GM18517 (cell line): ENCODE data around the gene ZNF556.
"Not testable (repeated sequence)": the region's sequence is repeated elsewhere in the genome, so short reads cannot be mapped to it uniquely, and the experiment has no call there.

ENCODE experiments used
- ATAC-seq: cut with Tn5 transposase; IDR thresholded peaks from one replicate; pipeline ENCODE4 v1.9.1; 2021; ENCODE audit warnings: mild to moderate bottlenecking, moderate library complexity; ENCODE audit not compliant: unreplicated experiment

ZNF556 gene

DNA sequence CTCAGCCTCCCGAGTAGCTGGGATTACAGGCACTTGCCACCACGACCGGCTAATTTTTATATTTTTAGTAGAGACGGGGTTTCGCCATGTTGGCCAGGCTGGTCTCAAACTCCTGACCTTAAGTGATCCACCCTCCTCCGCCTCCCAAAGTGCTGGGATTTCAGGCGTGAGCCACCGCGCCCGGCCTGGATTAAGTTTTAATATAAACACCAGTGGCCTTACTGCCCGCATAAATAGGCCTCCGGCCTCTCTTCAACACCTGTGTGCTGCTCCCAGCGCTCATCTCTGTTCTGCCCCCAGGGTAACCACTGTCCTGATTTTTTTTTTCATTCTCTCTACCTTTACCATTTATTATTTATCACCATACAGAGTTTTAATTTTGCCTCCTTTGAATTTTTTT, 36.2 kb downstream of the ZNF556 start:
- ATAC-seq: not testable (repeated sequence)

DNA sequence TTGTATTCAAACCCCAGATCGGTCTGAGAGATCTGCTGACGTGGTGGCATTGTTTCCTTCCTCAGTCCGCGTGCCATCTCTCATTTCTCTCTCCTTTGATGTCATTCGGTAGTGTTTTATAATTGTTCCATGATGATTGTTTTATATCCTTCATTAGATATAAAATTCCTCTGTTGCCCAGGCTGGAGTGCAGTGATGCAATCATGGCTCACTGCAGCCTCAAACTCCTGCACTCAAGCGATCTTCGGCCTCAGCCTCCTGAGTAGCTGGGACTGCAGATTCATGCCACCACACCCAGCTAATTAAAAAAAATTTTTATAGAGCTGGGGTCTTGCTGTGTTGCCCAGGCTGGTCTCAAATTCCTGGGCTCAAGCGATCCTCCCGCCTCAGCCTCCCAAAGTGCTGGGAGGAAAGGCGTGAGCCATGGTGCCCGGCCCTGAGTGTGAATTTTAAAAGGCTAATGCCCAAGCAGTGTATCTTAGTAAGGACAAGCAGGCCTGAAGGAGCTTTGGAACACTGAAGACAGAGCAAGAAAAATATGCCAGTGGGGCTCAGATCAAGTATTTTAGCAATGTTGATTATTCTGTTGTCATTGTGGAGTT, 38.9 kb downstream of the ZNF556 start:
- no peak for ATAC-seq

DNA sequence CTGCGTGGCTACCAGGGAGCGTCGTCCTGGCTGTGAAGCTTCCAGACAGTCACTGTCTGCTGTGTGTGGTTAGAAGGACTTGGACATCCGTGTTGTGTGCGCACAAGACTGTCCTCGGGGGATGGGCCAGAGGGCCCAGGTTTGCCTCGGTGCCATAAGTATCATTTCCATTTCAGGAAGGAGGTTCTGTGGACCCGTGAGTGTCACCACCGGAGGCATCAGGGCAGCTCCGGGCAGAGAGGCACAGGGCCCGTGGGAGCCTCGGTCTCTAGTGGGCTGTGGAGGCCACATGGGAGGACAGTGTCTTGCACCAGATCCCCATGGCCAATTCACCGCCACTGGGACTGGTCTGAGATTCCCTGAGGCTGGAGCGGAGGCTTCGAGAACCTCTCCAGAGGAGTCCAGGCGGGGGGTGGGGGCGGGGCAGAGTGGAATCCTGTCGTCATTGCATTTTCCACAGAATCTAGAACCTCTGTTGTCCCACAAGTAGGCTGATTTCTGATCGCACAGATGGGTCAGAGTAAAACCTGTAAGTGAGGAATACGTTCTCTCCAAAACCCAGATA, 39.6 kb downstream of the ZNF556 start:
- ATAC-seq: no peak

DNA sequence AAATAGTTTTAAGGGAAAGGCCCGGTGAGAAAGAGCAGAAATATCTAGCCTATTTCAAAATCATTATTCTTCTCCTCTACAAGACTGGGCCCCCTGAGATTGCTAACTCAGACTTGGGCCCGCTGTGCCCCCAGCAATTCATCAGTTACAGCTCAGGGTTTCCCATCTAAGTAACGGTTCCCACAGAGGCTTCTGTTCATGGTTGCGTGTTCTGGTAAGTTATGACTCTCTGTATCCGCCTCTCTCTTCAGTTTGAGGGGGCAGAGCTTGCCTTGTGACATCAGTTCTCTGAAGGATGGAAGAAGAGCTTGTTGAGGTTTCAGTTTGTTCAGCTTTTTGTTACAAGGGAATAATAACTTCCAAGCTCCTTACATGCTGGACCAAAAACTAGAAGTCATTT, 45.2 kb downstream of the ZNF556 start:
- ATAC-seq: no peak

DNA sequence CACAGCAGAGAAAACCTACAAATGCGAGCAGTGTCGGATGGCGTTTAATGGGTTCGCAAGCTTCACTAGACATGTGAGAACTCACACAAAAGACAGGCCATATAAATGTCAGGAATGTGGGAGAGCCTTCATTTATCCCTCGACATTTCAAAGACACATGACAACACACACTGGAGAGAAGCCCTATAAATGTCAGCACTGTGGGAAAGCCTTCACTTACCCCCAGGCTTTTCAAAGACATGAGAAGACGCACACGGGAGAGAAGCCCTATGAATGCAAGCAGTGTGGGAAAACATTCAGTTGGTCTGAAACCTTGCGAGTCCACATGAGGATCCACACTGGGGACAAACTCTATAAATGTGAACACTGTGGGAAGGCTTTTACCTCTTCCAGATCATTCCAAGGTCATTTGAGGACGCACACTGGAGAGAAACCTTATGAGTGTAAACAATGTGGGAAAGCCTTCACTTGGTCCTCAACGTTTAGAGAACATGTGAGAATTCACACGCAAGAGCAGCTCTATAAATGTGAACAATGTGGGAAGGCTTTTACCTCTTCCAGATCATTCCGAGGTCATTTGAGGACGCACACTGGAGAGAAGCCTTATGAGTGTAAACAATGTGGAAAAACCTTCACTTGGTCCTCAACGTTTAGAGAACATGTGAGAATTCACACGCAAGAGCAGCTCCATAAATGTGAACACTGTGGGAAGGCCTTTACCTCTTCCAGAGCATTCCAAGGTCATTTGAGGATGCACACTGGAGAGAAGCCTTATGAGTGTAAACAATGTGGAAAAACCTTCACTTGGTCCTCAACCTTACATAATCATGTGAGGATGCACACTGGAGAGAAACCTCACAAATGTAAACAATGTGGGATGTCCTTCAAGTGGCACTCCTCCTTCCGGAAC, 50.4 kb downstream of the ZNF556 start:
- no peak for ATAC-seq

DNA sequence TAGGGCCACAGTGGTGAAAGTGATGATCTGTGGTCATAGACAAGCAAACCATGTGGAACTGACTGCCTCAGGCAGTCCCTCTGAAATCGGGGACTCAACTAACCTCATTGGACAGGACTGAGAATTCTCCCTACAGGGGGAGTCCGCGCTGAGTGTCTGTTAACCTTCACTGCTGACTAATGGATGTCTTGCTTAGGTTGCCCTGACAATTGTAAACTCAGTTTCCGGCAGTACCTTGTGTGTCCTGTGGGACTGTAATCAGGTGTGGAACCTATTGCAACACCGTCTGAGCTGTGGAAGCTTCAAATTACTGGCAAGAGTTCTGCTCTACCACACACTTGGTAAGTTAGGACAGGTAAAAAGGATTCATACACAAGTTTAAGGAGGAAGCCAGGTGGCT, 55.9 kb downstream of the ZNF556 start:
- no peak for ATAC-seq

DNA sequence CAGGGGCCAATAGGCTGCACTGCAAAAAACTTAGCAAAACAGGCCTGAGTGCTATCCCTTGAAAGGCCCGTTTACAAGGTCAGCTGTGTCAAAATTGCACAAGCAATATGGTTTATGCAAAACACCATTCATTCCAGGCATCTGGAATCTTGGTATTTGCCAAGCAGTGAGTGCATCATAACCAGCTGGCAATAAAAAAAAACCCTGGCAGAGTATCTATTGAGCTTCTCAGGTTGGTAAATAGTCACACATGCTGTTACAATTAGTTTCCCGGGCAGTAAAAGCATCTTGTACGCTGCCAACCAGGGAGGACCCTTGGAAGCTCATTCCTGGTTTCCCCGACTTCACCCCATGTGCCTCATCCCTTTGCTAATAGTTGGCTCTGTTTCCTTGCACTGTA, 56.4 kb downstream of the ZNF556 start:
- ATAC-seq: no peak

DNA sequence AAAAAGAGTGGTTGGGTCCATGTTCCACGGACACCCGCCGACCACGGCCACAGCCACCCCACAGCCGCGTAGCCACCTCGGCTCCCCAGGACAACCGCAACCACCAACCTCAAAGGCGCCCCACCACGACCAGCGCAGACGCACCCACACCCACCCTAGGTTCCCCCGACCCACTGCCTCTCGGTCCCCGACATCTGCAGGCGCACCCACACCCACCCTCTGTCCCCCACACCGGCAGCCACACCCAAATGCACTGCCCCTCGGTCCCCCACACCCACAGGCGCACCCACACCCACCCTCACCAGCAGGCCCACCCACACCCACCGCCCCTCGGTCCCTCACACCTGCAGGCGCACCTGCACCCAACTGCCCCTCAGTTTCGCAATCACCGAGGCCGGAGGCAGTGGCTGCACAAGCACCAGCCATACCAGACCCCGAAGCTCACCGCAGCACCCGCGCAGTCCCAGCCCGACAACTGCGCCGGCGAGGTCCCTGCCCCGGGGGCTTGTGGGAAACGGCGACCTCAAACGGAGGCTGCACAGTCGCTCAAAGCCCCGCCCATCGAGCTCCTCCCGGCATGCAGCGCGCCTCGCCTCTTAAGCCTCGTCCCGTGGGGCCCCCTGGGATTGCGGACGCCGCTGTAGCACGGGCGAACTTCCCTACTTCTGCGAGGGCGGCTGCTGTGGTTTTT, 59.4 kb downstream of the ZNF556 start:
- ATAC-seq: no peak

DNA sequence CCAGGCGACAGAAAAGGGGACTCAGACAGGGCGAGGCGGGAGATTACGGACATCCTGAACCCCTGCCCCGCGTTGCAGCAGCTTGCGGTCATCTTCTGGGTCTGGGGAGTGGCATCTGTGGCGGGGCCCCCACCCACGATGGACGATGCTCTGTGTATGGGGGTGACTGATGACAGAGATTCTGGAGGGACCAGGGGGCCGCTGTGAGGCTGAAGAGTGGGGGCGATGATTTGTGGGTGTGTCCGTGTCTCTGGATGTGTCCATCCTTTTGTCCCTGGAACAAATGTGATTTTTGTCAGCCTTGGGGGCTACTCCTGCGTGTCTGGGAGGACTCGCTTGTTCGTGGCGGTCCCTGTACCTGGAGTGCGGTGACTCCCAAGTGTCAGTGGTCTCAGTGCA, 59.9 kb downstream of the ZNF556 start:
- no peak for ATAC-seq
